Adrenal gland (tissue), 5 donors: ENCODE results near the gene ADAM10.

Experiments used
- CTCF ChIP-seq, 6 experiments: fragments of 450-650 bp in 4 of 6; fragments of 200-600 bp in 2 of 6; sonication (generic) in 1 of 6; IDR thresholded peaks; 1 replicate in 5 of 6; 2 replicates in 1 of 6; pipeline versions ENCODE4 v1.5.1 to v1.8.0; 2016 to 2021; ENCODE audit warnings: antibody characterized with exemption in 6 of 6, mild to moderate bottlenecking in 2 of 6, moderate library complexity in 1 of 6
- POLR2A ChIP-seq, 2 donors: fragments of 450-650 bp; IDR thresholded peaks; one replicate each; pipeline ENCODE4 v1.6.1; 2017; ENCODE audit warnings: antibody characterized with exemption in 2 of 2, mild to moderate bottlenecking in 2 of 2, moderate library complexity in 1 of 2
- donor health status: DM: no; HTN: no; CAD: no.

- TF ChIP-seq CTCF (IDR thresholded peaks at IDR 0.05): no peak
- TF ChIP-seq POLR2A (IDR thresholded peaks at IDR 0.05): no peak
Observed at GRCh38 chr15:58705105-58705504, 44.4 kb downstream of the ADAM10 start.
